GM18502 (cell line): ENCODE data around the gene MAPT.
"Not testable (repeated sequence)": the region's sequence is repeated elsewhere in the genome, so short reads cannot be mapped to it uniquely, and the experiment has no call there.

ENCODE experiments used
- ATAC-seq: cut with Tn5 transposase; IDR thresholded peaks from one replicate; pipeline ENCODE4 v1.9.1; 2021; ENCODE audit warnings: mild to moderate bottlenecking; ENCODE audit not compliant: unreplicated experiment, poor library complexity

MAPT gene

DNA sequence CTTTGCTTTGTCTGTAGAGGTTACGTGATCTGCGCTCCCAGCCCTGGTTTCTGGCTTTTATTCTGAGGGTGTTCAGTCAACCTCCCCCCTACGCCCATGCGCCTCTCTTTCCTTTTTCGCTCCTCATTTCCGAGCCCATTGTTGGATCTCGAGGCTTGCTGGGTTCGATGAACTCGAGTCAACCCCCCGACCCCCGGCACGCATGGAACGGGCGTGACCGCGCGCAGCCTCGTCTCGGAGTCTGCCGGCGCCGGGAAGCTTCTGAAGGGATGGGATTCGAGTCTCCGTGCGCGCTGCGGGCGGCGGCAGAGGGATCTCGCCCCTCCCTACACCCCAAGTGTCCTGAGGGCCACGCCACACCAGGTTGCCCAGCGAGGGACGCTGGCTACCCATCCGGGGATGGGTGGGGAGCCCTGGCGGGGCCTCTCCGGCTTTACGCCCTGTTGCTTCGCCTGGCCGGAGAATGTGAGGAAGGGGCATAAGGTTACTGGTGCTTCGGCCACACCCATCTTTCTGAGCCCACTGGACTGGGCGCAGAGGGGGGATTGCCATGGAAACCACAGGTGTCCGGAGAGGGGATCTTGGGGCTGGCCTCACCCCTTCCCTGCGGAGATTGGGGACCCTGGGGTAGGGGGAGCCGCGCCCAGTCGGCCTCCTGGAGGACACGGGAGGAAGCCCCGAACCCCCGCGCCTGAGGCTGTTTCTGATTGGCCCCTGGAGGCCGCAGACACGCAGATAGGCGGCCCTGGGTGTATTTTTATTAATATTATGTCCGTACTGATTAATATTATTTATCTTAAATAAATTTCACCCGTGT is 1.8 kb downstream of the MAPT start:
- ATAC-seq: no peak

DNA sequence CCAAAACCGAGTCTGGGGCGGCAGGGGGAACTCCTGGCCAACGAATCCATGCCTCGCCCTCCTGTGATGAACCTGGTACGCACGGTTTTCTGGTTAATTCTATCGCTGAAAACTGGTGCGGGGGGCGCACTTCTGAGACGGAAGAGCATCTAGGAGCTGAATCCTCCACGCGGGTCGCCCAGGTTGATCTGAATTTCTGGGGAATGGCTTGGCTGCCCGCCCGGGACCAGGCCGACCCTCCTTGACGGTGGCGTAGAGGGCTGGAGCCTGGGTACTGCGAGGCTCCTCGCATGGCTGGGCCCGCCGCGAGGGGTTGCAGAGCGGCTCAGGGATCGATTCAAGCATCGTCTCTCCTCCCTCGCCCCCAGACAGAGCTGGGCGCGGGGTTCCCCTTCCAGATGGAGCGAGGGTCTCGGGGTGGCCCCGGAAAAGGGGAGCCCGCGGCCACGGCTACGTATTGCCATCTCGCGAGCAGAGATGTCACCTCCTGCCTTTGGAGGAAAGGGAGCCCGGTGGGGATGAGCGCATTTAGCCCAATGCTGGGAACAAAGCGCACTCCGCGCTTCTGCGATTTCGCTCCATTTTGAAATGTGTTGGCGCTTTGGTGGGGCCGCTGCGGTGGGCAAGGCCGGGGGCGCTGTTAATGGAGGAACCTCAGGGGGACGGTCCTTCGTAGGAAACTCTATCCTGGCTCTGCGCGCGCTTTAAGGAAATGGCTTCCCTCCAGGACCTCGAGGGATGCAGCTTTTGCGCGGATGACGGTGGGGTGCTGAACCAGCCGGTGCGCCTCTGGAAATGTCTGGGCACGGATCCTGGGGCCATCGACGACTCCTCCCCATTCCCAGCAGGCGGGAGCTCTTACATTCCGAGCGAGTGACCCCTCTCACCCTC is 2.7 kb downstream of the MAPT start:
- ATAC-seq: no peak

GRCh38 chr17:45900136-45900535 is 5.8 kb downstream of the MAPT start:
- no peak for ATAC-seq

GRCh38 chr17:45900723-45901415 is 6.5 kb downstream of the MAPT start:
- no peak for ATAC-seq

GRCh38 chr17:45902892-45903346 is 8.6 kb downstream of the MAPT start:
- ATAC-seq: no peak

- ATAC-seq: no peak
These were observed 10.5 kb downstream of the MAPT start for GRCh38 chr17:45904866-45905265.

- ATAC-seq: no peak
These were observed 11.5 kb downstream of the MAPT start for GRCh38 chr17:45905814-45906213.

DNA sequence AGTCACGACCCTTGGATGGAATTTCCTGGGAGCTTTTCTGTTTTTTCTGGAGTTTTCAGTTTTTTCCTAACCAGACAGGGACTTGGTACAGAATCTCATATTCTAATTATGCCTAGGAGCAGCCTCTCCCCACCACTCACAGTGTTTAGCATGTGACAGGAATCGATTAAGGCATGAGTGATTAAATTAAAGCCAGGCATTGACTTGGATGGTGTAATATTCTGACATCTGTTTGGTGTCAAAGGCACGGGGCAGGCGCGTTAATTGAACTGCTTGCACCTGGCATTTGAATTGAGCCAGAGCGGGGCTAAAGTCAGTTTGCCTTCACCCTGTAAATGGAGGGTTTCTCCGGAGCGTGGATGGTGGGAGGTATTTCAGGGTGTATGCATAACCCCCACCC is 11.9 kb downstream of the MAPT start:
- no peak for ATAC-seq

GRCh38 chr17:45906927-45907622 is 12.7 kb downstream of the MAPT start:
- no peak for ATAC-seq

DNA sequence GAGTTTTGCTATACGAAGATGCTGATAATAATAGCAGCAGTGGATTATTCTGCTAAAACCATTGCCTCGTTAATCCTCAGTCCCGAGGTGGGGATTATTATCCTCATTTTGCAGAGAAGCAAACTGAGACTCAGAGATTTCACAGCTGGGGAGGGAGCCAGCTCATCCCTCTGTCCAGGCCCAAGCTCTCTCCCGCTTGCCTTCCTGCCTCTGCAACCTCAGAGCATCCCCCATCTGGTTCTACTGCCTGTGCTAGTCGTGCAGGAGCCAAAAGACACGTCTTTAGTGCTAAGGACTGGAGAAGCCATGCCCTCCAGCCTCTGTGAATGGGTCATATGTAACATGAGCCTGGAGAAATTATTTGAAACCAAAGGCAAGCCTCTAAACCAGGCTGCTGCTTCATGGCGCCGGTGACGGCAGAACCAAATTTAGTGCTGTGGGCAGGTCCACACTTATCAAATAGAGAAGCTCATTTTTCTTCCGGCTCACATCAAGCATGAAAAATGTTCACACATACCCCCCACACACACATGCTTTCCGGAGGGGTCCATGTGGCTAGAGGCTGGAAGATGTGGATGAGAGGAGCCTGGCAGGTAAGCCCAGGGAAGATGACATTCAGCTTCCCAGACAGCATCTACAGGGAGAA is 13.5 kb downstream of the MAPT start:
- ATAC-seq: no peak

DNA sequence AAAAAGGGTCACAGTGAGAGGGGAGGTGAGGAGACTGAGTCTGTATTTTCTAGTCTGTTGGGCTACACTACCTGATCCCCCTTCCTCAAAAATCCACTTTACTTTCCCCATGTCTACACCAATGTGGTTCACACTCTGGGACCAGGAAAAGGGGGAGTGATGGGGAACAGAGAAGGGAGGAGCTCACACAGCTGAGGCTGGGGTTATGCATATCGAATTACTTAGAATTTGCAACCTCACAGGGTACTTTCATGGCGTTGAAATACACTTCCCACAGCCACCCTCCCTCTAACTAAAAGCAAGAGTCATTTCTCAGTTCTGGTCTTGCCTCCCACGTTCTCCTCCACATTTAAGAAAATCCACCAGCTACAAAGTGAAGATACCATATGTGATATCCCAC is 14.1 kb downstream of the MAPT start:
- ATAC-seq: no peak

DNA sequence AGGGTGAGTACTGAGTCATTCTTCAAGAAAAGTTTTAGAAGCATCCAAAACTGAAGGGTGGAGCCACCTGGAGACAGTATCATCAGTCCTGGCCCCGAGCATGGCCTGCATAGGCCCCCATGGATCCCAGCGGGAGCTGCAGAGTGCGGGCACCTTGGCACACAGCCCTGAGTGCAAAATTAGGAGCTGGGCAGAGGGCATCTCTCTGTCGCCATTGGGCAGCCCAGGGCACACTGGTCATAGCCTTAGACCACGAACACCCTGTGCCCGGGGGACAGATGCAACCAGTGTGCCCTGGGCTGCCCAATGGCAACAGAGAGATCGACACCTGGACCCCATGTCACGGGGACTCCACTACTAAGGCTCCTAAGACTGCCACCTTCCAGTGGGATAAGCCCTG is 14.6 kb downstream of the MAPT start:
- no peak for ATAC-seq

GRCh38 chr17:45910667-45911066 is 16.3 kb downstream of the MAPT start:
- no peak for ATAC-seq

GRCh38 chr17:45912319-45912718 is 18.0 kb downstream of the MAPT start:
- no peak for ATAC-seq

- ATAC-seq: not testable (repeated sequence)
These were observed 18.7 kb downstream of the MAPT start for GRCh38 chr17:45913030-45913429.

DNA sequence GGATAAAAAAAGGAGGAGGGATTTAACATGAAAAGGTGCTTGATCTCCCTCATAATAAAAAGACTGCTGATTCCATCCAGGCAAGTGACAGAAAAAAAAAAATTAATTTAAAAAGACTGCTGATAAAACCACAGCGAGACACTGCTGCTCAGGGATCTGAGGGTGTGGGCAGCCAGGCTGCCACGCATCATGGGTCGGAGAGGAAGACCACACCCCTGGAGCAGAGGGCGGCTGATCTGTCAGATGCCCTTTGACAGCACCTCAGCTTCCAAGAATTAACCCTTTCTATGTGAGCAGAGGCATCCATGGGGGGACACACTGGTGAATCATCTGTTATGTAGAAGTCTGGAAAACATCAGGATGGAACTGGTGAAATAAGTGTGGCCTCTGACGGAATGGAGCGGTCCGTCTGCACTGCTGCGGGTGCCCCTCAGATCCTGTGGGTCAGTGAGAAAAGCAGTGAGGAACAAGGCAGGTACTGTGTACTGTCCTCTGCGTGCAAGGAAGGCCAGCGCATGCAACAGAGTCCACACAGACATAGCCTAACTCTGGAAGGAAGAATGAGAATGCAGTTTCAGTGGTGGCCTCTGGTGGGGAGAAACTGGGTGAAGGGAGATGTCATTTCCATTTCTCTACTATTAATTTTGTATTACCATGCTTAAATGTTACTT is 19.8 kb downstream of the MAPT start:
- no peak for ATAC-seq

DNA sequence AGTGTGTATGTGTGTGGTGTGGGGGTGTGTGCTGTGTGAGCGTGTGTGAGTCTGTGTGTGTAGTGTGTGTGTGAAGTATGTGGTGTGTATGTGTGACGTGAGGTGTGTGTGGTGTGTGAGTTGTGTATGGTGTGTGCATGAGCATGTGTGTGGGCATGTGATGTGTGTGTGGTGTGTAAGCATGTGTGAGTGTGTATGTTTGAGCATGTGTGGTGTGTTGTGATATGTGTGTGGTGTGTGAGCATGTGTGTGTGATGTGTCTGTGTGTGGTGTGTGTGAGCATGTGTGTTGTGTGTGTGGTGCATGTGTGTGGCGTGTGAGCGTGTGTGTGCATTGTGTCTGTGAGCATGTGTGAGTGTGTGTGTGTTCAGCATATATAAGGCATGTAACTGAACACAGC is 20.9 kb downstream of the MAPT start:
- no peak for ATAC-seq

DNA sequence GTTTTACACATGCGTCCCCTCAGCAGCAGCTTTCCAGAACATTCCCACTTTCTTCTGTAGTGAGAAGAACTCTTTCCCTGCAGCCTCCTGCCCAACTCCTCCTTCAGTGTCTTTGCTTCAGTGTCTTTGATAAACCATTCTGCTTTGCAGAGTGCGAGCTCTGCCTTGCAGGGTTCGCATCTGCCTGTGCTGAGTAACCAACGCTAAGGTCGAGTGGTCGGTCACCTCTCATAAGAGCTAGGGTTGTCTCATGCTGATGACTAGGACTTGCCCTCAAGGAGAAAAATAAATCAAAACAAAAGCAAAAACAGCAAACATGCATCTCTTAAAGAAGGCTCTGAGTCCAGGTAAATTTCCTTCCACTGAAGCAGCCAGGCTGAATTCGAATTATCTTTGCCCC is 22.7 kb downstream of the MAPT start:
- no peak for ATAC-seq

DNA sequence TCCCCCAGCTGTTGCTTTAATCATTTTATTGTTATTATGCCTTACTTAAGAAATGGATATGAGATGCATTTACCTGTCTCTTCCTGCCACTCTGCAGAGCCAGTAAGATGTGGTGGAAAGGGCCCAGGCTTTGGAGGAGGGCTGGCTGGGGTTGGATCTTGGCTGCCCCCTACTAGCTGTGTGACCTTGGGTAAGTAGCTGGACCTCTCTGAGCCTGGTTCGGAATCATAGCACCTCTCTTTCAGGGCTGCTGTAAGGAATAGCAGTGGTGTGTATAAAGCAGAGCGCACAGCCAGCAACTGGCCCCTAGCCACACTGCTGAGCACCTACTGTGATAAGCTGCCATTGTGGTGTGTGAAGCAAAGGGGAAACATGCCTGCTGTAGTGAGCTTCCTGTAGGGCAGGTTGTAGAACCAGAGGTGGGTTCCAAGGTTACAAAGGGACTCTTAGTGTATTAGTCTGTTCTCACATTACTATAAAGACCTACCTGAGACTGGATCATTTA is 23.9 kb downstream of the MAPT start:
- no peak for ATAC-seq
